Glomerular visceral epithelial cell (primary cell): Measurements from ENCODE around the gene ALDOC.
"Not testable (repeated sequence)": the region's sequence is repeated elsewhere in the genome, so short reads cannot be mapped to it uniquely, and the experiment has no call there.

Experiments
- DNase-seq: peaks from one replicate; pipeline ENCODE4 v3.0.0-alpha.2; 2016; ENCODE audit errors: extremely low spot score

ALDOC gene

DNA sequence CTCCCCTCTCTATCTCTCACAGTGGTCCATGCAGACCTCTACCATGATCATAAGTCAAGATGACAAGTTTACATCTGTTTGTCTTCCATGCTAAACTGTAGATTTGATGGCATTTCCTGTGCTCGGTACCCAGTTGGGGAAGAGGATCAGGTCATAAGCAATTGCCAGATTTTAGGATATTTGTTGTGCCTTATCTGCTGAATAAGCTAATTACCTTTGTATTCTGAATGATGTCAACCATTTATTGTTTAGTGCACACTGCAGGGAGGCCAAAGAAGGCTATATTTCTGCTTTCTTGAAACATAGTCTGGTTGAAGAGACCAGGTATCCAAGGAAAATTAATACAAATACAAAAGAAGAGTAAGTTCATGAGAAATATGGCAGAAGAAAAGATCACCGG is 5.8 kb upstream of the ALDOC start:
- DNase-seq = no peak

DNA sequence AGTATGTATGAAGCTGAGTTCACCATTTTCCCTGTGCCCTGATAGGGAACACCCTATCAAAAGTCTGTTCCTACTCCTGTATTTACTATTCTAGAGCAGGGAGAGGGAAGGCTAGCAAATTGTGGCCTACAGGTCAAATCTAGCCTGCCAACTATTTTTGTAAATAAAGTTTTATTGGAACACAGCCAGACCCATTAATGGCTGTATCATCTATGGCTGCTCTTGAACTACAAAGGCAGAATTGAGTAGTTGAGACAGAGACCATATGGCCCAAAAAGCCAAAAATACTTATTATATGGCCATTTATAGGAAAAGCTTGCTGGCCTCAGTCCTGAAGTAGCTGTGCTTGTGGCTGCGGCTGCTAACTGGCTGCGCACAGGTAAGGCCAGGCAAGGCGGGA is 4.3 kb upstream of the ALDOC start:
- DNase-seq = no peak

DNA sequence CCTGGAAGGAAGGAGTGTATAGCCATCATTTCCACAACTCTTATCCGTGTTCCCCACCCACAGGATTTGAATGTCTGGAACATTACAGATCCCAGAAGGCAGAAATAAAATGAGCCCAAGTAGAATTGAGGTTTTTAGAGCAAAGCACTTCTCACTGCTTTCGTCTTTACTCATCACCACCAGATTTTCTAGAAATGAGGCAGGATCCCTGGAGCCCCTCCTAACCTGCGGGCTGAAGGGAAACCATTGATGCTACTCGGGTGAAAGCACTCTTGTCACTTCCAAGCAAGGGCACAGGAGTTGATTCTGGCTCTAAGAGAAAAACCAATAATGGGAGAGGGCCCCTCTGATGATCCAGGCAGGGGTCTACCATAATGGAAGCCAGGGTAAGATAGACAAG is 2.8 kb upstream of the ALDOC start:
- DNase-seq = no peak

DNA sequence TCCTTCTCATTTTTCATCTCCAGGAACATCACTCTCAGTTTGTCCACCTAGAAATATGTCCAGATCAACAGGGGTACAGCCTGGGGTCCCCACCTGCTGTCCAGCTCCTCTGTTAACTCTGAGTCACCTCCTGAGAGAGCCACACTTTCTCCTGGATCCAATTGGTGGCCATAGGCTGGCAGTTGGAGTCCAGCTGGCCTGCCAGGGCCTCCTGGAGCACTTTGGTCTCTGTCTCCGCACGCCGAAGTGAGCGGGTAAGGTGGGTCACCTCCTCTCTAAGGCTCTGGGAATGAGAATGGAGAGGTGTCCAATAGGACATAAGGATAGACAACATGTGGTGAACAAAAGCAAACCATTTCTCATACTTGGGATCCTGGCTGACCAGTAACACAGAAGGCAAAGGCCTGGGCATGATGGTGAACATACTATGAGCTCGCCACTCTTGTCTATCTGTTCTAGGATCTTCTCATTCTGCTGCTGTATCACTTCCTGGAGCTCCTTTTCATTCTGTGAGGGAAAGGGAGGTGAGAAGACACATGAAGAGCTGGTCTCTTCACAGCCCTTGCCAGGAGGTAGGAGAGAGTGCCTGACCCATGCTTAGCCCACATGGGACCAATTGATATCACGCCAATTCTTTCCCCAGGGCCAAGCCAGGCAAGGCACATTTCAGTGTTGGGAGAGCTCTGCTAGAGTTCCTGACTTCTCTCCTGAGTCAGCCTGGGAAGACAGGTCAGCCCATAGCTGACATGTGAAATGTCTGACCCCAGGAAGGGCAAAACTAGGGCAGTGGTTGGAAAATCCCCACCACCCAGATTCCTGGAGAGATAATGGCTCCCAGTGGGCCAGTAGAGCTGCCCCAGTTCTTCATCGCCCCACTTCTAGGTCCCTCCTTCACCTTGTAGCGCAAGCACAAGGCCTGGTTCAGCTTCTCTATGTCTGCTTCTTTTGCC is 1.8 kb upstream of the ALDOC start:
- no peak for DNase-seq

DNA sequence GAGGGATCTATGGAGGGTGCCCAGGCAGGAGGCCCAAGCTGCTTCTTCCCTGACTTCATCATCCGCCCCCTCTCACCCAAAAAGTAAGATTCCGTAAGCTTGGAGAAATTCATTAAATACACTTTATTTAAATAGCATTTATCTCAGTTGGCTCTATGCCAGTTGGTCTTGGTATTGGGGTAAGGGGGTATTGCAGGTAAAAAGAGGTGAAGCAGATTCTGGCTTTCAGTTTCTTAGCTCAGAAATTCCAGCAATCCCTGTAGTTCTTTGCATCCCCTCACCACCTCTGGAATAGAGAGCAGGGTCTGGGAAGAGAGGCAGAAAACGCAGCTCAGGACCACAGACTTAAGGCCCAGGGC is 750 bp upstream of the ALDOC start:
- DNase-seq = no peak

DNA sequence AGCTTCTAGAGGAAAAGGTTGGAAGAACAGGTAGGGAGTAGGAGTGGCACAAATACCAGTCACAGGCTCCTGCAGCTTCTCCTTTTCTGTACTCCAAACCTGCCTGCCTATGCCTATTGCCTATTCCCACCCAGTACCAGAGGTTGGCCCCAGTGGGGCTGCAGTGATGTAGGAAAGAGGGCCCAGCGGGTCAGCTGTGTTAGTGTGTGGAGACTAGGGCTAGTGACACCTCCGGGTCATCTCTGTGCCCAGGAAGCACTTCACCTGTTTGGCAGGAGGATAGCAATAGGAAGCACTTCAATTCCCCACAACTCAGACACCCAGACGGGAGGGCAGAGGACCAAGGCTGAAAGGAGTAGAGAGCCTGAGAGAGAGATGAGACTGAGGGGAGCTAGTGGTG is 679 bp downstream of the ALDOC start:
- DNase-seq = not testable (repeated sequence)

DNA sequence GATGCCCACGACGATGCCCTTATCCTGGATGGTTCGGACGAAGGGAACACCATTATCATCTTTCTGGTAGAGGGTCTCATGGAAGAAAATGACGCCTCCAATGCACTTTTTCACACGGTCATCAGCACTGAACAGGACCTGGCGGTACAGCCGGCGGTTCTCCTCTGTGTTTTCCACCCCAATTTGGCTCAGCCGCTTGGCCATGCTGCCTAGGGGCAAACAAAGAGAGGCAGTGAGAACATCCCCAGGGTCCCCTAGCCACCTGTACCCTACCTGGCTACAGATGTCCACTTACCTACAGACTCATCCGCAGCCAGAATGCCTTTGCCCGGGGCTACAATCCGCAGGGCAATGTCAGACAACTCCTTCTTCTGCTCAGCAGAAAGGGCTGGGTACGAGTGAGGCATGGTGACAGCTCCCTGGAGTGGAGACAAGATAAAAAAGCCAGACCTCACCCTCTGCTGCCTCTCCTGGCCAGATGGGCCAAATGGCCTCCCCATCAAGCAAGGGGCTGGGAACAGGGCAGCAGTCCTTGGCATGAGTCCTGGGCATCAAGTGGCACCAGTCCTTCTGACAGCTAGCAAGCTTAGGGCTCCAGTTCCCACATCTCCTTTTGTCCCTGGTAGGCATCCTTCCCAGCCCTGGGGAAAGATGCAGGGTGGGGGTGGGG is 1.4 kb downstream of the ALDOC start:
- no peak for DNase-seq

DNA sequence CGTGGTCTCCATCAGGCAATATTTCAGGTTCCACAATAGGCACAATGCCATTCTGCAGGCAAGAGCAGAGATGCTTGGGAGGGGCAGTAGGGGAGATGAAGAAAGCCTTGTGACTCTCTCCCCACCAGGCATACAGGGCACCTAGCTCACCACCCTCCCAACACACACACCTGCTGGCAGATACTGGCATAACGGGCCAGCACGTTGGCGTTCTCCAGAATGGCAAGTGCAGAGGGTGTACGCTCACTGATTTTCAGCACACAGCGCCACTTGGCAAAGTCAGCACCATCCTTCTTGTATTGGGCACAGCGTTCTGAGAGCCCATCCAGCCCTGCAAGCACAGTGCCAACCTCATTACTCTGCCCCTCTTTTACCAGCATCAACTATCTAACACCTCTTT is 2.2 kb downstream of the ALDOC start:
- DNase-seq = no peak

DNA sequence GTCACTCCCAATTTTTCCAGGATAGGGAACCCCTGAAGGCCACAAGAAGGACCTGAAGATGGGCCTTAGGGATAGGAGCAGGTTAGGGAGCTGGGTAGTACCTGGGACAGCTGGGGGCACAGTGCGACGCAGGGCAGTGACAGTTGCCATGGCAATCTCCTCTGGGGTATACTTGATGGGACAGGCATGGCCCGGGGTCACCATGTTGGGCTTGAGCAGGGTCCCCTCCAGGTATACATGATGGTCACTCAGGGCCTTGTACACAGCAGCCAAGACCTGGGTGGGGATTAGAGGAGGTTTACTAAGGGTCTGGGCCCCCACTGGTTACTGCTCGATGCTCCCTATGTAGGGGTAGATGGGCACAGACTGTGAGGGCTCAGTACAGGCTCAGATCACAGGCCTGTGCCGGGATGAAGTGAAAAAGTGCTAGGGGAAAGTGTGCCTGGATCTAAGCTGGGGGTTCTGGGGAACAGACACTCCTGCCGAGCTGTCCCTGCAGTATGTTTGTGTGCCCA is 2.7 kb downstream of the ALDOC start:
- no peak for DNase-seq

DNA sequence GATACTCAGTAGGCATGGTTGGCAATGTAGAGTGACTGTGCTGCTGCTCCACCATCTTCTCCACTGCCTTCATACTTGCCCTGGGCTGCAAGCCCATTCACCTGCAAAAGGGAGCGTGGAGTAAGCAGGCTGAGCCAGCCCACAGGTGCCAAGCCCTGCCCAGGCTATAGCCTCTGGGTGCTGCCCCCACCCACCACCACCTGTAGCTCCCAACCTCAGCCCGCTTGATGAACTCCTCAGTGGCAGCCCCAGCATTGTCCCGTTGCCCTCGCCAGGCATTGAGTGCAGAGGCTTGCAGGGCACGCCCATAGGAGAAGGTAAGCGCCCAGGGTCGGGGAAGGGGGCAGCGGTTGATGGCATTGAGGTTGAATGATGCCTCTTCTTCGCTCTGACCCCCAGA is 3.2 kb downstream of the ALDOC start:
- no peak for DNase-seq

DNA sequence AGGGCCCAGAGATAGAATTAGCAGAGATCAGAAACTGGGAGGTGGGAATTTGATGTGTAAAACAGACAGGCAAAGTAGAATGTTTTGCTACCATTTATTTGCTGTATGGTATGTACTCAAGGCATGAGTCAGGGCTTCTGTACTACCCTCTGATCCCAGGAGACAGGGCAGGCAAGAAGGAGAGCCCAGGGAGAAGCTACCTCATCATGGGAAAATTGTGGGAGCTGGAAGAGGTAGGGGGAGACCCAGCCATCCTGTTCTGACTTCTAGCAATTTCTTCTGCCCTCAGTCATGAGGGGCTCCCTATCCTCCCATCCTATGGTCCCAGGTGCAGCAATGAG is 3.7 kb downstream of the ALDOC start:
- DNase-seq = no peak

DNA sequence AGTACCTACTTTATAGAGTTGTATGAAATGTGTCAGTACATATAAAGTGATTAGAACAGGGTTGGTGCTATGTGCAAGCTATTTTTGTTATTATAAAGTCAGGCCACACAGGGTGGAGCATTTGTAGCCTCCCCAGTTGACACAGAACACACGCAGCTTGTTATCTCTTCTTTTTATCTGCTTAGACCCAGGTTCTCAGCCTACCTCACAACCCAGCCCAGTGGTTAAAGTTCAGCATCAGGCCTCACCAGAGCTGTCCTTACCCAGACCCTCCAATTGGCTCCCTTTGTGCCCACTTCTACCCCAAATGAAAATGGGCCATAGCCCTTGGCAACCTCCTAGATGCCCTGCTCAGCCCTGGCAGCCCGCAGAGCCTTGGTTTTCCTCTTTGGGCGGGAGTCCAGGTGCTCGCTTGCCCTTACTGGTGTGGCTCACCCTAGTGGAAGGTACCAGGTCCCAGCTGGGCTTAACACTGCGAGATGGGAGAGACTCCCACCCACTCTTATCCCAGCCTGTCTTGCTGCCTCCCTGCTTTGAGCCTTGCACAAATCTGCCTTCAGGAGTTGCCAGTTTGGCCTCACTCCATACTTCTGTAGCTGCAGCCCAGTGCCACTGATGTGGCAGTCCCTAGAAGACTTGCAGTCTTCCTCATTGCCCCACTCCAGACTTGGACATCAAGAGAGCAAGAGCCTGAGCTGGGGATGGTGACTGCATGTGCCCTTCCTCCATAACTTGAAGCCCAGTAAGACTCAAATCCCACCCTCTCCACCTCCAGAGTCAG is 4.2 kb downstream of the ALDOC start:
- DNase-seq = no peak

DNA sequence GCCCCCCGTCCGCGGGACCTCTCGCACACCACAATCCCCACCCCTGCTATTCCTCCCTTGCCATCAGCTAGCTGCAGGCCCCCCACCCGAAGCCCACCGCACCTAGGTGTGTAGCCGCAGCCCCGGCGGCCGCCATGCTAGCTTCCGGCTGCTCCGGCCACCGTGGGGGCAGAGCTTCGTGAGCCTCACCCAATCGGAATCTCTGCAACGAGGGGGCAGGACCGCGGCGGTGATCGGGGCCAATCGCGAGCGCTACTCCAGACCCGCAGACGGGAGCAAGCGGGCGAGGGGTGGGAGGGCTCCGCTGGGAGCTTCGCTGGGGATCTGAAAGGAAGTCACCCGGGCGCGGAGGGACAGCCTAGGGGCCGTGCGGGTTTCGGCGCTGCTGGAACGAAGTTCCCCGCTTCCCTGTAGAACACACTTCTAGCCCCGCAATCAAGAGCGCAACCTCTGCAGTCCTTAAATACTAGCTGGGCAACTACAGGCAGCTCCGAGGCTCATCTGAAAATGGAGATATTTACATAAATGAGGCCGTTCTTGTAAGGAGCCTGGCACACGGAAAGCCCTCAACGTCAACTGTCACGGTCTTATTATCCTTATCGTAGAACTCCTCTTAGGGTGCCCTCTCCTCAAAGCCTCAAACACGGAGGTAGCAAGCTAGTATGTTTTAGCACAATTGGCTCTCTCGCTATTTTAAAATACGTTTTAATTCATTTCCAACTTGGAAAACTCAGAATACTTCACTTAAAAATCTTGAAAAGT is 5.2 kb downstream of the ALDOC start, which contains the start of gene PIGS:
TSS of gene PIGS (minus strand) at position 164 of the 762 bp plus-strand sequence. CDS start at position 136, 28 bp downstream.
- peak; percentile 93 for DNase-seq

DNA sequence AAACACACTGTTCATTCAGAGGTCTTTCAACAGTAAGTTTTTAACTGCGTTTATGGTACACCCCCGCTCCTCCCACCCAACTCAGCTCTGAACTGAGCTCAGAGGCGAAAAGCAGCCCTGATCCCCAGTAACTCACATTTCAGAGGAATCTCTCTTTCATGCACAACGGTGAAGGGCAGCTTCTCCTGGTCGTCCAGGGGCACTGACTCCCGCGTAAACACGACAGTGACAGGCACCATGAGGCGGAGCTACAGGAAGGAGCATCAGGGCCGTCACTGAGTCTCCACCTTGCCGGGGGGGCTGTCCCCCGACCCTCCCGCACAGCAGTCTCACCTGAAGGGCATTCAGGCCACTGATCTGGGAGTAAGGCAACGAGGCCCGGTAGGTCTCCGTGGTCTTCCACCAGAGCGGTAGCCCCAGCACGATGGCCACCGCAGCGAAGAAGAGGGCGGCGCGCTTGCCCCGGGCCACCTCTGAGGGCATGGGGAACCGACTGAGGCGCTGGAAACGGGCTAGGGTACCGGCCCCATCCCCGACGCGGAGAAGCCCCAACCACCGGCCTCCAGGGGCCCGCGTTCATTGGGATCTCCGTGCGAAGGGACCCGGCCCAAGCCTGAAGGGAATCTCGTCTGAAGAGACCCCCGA is 5.9 kb downstream of the ALDOC start:
- DNase-seq = peak; percentile 26

DNA sequence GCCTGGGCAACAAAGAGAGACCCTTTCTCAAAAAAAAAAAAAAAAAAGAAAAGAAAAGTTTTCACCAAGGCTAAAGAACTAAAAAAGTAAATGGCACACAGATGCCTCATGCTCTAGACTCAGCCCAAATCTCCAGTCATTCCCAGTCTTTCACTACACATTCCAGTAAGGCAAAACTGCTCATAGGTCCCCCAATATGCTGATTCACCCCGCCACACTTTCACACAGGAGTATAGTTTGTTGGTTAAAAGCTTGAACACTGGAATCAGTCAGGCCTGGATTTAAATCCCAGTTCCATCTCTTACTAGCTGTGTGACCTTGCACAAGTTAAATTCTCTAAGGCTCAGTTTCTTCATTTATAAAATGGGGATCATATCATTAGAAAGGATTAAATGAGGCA is 7.2 kb downstream of the ALDOC start:
- no peak for DNase-seq

DNA sequence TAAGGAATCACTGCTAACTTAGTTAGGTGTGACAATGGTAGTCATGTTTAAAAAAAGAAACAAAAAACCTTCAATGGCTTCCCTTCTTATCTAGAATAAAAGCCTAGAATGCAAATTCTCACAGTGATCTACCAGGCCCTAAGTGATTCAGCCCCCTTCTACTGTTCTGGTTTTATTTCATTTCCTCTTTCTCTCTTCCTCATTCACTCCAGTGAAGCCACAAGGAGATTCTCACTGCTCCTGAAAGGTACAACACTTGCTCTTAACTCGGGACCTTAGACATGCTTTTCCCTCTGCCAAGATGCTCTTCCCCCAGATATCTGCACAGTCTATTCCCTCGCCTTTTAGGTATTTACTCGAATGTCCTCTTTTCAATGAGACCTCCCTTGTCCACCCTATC is 9.1 kb downstream of the ALDOC start:
- DNase-seq = no peak

DNA sequence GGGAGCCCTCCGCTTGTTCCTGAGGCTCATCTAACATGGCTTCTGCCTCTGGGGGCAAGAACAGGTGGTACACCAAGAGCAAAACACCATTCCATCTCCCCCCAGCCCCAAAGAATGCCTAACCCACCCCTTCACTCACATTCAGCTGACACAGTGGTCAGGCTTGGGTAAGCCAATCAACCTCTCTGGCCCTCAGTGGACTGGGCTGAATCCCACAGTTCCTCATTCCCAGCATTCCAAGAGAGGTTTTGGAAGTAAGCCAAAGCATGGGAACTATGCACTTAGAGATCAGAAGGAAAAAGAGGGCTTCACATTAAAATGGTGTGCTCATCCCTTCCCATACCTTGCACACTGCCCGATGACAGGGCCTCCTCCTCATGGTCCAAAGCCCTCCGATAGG is 13.2 kb downstream of the ALDOC start:
- peak; percentile 90 for DNase-seq

DNA sequence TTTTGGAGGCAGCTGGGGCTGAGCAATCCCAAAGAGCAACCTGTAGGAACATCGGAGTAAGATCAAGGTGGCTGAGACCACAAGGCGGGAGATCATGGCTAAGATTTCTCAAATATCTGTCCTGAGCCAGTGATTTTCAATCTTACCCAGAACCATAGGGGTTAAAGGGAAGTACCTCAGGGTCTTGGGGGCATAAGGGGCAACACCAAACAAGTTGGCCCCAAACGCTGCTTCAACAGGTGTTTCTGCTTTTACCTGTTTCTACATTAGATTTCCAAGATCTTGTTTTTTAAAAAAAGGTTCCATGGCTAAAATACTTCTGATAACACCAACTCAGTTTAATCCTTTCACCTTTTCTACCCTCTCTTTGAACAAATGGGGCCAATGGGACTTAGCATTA is 21.7 kb downstream of the ALDOC start:
- no peak for DNase-seq

DNA sequence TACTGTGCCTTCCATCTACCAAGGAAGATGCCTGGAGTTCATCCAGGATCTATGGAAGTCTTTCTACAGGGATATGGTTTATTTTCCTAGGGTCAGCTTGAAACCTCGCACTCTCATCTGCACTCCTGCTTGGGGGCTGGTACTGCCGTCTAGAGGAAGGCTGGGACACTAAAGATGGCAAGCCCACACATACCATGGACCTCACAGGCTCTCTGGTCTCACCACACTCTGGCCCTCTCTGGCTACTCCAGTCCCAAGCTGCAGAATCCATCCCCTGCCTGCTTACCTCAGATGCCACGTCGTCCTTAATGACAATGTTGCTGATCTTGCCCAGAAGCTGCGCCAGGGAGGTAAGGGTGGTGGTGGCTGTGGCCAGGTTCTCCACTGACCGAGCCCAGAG is 22.1 kb downstream of the ALDOC start:
- no peak for DNase-seq

DNA sequence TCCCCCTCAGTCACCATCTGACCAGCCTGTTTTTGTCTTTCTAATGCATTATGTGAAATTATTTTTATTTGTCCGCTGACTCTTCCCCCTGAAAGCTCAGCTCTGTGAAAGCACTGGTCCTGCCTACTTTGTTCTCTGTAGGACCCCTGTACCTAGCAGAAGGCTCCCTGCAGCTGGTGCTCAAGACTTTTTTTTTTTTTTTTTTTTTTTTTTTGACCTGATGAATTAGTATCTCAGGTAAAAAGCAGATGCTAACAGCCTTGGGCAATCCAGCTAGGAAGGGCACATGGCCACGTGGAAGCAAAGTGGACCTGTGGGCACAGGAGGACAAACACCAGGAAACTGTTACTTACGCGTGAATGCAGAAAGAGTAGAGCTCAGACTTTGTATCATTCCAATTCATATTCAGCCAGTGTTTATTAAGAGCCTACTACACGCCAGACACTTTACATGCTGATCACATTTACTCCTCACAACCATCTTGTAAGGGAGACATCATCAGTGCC is 23.6 kb downstream of the ALDOC start:
- no peak for DNase-seq
